Measurements from ENCODE around the gene GRK5. TPM values are rescaled to one million over a fixed set of nuclear protein-coding genes. Genes with fewer than 3 reads are reported as not detected.
A peak's percentile ranks its signal among the peaks of the same experiment; 100 is the strongest.

GRK5 gene
- total RNA-seq, 5 donors from 2014 or later (not counting 1 experiment from before 2014, with no cell fraction given): 21.7 to 36.8 (median 30.6) TPM

DNA sequence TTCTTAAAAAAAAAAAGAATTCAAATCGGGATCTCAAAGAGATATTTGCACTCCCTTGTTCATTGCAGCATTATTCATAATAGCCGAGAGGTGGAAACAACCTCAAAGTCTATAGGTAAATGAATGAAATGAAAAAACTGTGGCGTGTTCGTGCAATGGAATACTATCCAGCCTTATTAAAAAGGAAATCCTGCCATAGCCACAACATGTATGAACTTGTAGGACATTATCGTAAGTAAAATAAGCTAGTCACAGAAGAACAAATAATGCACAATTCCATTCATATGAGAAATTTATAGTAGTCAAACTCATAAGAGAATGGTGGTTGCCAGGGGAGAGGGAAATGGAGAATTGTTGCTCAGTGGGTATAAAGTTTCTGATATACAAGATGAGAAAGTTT is 37.9 kb downstream of the GRK5 start:
- CTCF ChIA-PET: no interaction called here
- H3K4me1 ChIP-seq (ENCODE audit: control insufficient read depth in 1 of 2, extremely low read depth in 1 of 2, insufficient read depth in 2 of 2, low read length in 2 of 2): peaks cover 0 to 2% of the 10 kb centered on the region in 2 experiments
- no peak overlapping the region for H3K4me3 Mint-ChIP-seq
- H3K36me3 ChIP-seq (ENCODE audit: control insufficient read depth in 2 of 2, extremely low read depth in 1 of 2, insufficient read depth in 1 of 2, low read length in 1 of 2): no peaks in the 10 kb centered on the region
- H3K4me3 ChIP-seq (ENCODE audit: control insufficient read depth in 1 of 2, extremely low read depth in 1 of 2, low read length in 1 of 2): no peak overlapping the region
- H3K27me3 Mint-ChIP-seq: no peaks in the 10 kb centered on the region
- ATAC-seq (replicated peaks in 1 of 4) (no peak), DNase-seq (no peak)
- no peaks in the 10 kb centered on the region for H3K9me3 Mint-ChIP-seq
- WGBS (ENCODE audit: insufficient coverage): no CpG with 5 or more reads among the region's 5 CpGs
- no peak overlapping the region for H3K27ac ChIP-seq (ENCODE audit: low read length)
- H3K36me3 Mint-ChIP-seq: peaks cover 3% of the 10 kb centered on the region
- peaks cover 36 to 54% (median 39%) of the 10 kb centered on the region in 3 donors for H3K4me1 Mint-ChIP-seq
- H3K27ac Mint-ChIP-seq: no peak overlapping the region
- H3K27me3 ChIP-seq (replicated peaks in 1 of 2; ENCODE audit: control insufficient read depth in 2 of 2, extremely low read depth in 1 of 2, insufficient read depth in 2 of 2, low read length in 1 of 2): no peaks in the 10 kb centered on the region
- POLR2A ChIA-PET: no interaction called here
- H3K9me3 ChIP-seq: no peaks in the 10 kb centered on the region

DNA sequence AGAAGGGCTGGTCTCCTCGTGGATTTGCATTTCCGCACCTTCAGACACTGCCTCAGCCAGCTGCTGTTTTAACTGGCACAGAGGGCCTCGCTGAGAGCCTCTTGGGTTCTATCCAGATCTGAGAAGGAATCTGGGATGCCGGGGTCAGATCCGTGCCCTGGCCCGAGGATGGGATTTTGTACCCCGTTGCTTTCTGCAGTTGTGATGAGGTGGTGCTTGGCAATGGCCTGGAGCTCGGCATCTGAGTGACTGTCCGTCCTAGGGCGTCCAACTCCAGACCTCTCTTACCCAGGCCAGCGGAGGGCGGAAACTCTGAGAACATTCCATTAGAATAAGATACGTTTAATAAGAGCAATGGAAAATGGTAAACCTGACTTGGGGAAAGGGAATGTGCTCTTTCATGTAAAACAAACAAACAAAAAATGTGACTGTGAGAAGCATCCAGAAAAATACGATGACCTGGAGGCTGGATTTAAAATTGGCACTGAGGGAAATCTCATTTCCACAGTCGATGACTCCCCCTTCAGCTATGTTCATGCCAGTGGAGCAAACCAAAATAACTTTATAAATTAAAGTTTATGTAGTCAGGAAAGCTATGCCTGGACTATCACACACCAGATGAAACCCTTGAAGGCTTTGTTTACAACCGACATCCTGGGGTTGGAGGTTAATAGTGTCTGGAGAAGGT is 39.6 kb downstream of the GRK5 start:
- Histone ChIP-seq H3K9me3 (no peaks in the 10 kb centered on the region), H3K4me1 (ENCODE audit: control insufficient read depth in 1 of 2, extremely low read depth in 1 of 2, insufficient read depth in 2 of 2, low read length in 2 of 2) (peaks cover 0 to 2% of the 10 kb centered on the region in 2 experiments), H3K4me3 (ENCODE audit: control insufficient read depth in 1 of 2, extremely low read depth in 1 of 2, low read length in 1 of 2) (no peak overlapping the region), H3K27ac (ENCODE audit: low read length) (no peak overlapping the region), H3K36me3 (ENCODE audit: control insufficient read depth in 2 of 2, extremely low read depth in 1 of 2, insufficient read depth in 1 of 2, low read length in 1 of 2) (no peaks in the 10 kb centered on the region), H3K27me3 (replicated peaks in 1 of 2; ENCODE audit: control insufficient read depth in 2 of 2, extremely low read depth in 1 of 2, insufficient read depth in 2 of 2, low read length in 1 of 2) (no peaks in the 10 kb centered on the region)
- Mint-ChIP-seq H3K4me3 (no peak overlapping the region), H3K4me1 (peaks cover 25 to 46% (median 40%) of the 10 kb centered on the region in 3 donors), H3K36me3 (peaks cover 10% of the 10 kb centered on the region), H3K27ac (no peak overlapping the region), H3K9me3 (no peaks in the 10 kb centered on the region), H3K27me3 (no peaks in the 10 kb centered on the region)
- DNase-seq: no peak
- ChIA-PET POLR2A (interaction anchor here in 1 of 2 donors (0.6 to 0.7 kb wide), 3 partner anchors 8 to 29 kb away, joined by 3 to 5 read pairs (median 3); no protein-coding TSS in a partner anchor), CTCF (interaction anchor here (0.6 to 0.9 kb wide), 2 partner anchors 40 to 211 kb away, joined by 3 to 10 read pairs; partner anchors contain the start of gene GRK5 (in 1 of the 2))
- ATAC-seq (replicated peaks in 1 of 4): no peak
- 98% methylated on average over 3 of the region's 16 CpGs for WGBS (ENCODE audit: insufficient coverage)

- Mint-ChIP-seq H3K9me3 (no peaks in the 10 kb centered on the region), H3K27me3 (no peaks in the 10 kb centered on the region), H3K27ac (no peak overlapping the region), H3K4me3 (no peak overlapping the region), H3K4me1 (peaks cover 22 to 44% (median 40%) of the 10 kb centered on the region in 3 donors), H3K36me3 (peaks cover 10% of the 10 kb centered on the region)
- Histone ChIP-seq H3K4me1 (ENCODE audit: control insufficient read depth in 1 of 2, extremely low read depth in 1 of 2, insufficient read depth in 2 of 2, low read length in 2 of 2) (no peaks in the 10 kb centered on the region), H3K27me3 (replicated peaks in 1 of 2; ENCODE audit: control insufficient read depth in 2 of 2, extremely low read depth in 1 of 2, insufficient read depth in 2 of 2, low read length in 1 of 2) (no peaks in the 10 kb centered on the region), H3K4me3 (ENCODE audit: control insufficient read depth in 1 of 2, extremely low read depth in 1 of 2, low read length in 1 of 2) (no peak overlapping the region), H3K9me3 (no peaks in the 10 kb centered on the region), H3K27ac (ENCODE audit: low read length) (no peak overlapping the region), H3K36me3 (ENCODE audit: control insufficient read depth in 2 of 2, extremely low read depth in 1 of 2, insufficient read depth in 1 of 2, low read length in 1 of 2) (no peaks in the 10 kb centered on the region)
- ChIA-PET CTCF (interaction anchor here (0.6 to 0.9 kb wide), 3 partner anchors 40 to 210 kb away, joined by 3 to 10 read pairs (median 3); partner anchors contain the start of gene GRK5 (in 1 of the 2)), POLR2A (interaction anchor here in 1 of 2 donors (0.6 to 0.7 kb wide), 3 partner anchors 8 to 29 kb away, joined by 3 to 5 read pairs (median 3); no protein-coding TSS in a partner anchor)
- no peak for DNase-seq
- ATAC-seq (replicated peaks in 1 of 4): no peak
These were observed 40.2 kb downstream of the GRK5 start for GRCh38 chr10:119247550-119247894.

DNA sequence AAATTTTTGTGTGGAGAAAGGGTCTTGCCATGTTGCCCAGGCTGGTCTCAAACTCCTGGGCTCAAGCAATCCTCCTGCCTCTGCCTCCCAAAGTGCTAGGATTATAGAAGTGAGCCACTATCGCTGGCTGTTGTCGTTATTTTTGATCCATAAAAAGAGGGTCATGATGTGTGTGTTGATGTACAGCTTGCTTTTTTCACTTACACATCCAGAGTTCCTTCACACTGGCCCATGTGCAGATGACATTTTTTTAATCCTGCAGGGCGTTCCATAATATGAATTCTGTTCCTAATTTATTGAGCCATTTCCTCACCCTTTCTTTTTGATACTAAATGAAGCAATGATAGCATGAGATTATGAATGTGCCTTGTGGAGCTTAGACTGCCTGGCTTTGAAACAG is 40.8 kb downstream of the GRK5 start:
- no peak for ATAC-seq (replicated peaks in 1 of 4)
- DNase-seq: no peak
- WGBS (ENCODE audit: insufficient coverage): no CpG with 5 or more reads among the region's 3 CpGs
- H3K4me1 Mint-ChIP-seq: peaks cover 23 to 44% (median 44%) of the 10 kb centered on the region in 3 donors
- Histone ChIP-seq H3K27ac (ENCODE audit: low read length) (no peak overlapping the region), H3K4me1 (ENCODE audit: control insufficient read depth in 1 of 2, extremely low read depth in 1 of 2, insufficient read depth in 2 of 2, low read length in 2 of 2) (no peaks in the 10 kb centered on the region), H3K9me3 (no peaks in the 10 kb centered on the region), H3K36me3 (ENCODE audit: control insufficient read depth in 2 of 2, extremely low read depth in 1 of 2, insufficient read depth in 1 of 2, low read length in 1 of 2) (no peaks in the 10 kb centered on the region), H3K27me3 (replicated peaks in 1 of 2; ENCODE audit: control insufficient read depth in 2 of 2, extremely low read depth in 1 of 2, insufficient read depth in 2 of 2, low read length in 1 of 2) (no peaks in the 10 kb centered on the region), H3K4me3 (ENCODE audit: control insufficient read depth in 1 of 2, extremely low read depth in 1 of 2, low read length in 1 of 2) (no peak overlapping the region)
- POLR2A ChIA-PET: no interaction called here
- peaks cover 10% of the 10 kb centered on the region for H3K36me3 Mint-ChIP-seq
- CTCF ChIA-PET: interaction anchor here in 1 of 2 donors (0.6 kb wide), 1 partner anchor 74 kb away, joined by 3 read pairs; no protein-coding TSS in a partner anchor
- H3K27me3 Mint-ChIP-seq: no peaks in the 10 kb centered on the region
- H3K9me3 Mint-ChIP-seq: no peaks in the 10 kb centered on the region
- no peak overlapping the region for H3K4me3 Mint-ChIP-seq
- H3K27ac Mint-ChIP-seq: no peak overlapping the region

GRCh38 chr10:119248681-119249080 is 41.3 kb downstream of the GRK5 start:
- no peak overlapping the region for H3K27ac Mint-ChIP-seq
- CTCF ChIA-PET: no interaction called here

DNA sequence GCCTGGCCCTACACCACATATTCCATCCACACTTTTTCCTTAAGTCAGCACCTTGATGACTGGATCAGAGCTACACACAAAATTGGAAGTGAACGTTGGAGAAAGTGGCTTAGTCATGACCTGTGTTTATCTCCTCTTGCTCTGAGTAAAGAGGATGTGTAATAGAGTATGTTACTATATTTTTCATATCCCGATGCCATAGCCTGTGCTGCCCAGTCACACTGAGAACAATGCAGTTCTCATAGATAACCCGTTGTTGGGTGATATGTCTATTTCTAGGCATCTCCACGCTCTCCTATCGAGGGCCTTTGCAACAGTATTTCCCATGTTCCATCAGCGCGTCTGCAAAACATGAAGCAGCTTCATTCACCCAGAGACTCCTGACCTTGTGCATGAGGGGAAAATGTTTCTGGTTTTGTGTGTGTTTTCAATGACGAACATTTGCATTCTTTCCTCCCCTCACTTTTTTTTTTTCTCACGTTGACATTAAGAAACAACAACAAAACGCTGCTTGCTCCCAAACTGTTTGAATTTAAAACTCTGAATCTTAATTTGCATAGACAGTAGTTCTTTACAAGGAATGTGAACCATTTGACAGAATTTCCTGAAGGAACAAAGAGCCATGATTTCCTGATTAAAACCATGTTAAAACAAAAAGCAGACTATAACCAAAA is 43.4 kb downstream of the GRK5 start:
- Histone ChIP-seq H3K9me3 (no peaks in the 10 kb centered on the region), H3K4me1 (ENCODE audit: control insufficient read depth in 1 of 2, extremely low read depth in 1 of 2, insufficient read depth in 2 of 2, low read length in 2 of 2) (peaks cover 0 to 2% of the 10 kb centered on the region in 2 experiments), H3K4me3 (ENCODE audit: control insufficient read depth in 1 of 2, extremely low read depth in 1 of 2, low read length in 1 of 2) (no peak overlapping the region), H3K27me3 (replicated peaks in 1 of 2; ENCODE audit: control insufficient read depth in 2 of 2, extremely low read depth in 1 of 2, insufficient read depth in 2 of 2, low read length in 1 of 2) (no peaks in the 10 kb centered on the region), H3K36me3 (ENCODE audit: control insufficient read depth in 2 of 2, extremely low read depth in 1 of 2, insufficient read depth in 1 of 2, low read length in 1 of 2) (no peaks in the 10 kb centered on the region), H3K27ac (ENCODE audit: low read length) (no peak overlapping the region)
- WGBS (ENCODE audit: insufficient coverage): 60% methylated on average over 5 of the region's 10 CpGs
- Mint-ChIP-seq H3K4me3 (no peak overlapping the region), H3K36me3 (peaks cover 7% of the 10 kb centered on the region), H3K27ac (peak overlapping the region in 1 of 2 donors; percentile 58), H3K9me3 (no peaks in the 10 kb centered on the region), H3K27me3 (no peaks in the 10 kb centered on the region), H3K4me1 (peaks cover 24 to 44% (median 43%) of the 10 kb centered on the region in 3 donors)
- ChIA-PET POLR2A (interaction anchor here in 1 of 2 donors (0.7 kb wide), 1 partner anchor 244 kb away, joined by 5 read pairs; no protein-coding TSS in a partner anchor), CTCF (no interaction called here)
- DNase-seq (no peak), ATAC-seq (replicated peaks in 1 of 4) (no peak)

More at GRCh38 chr10:119248681-119249080, 41.3 kb downstream of the GRK5 start:
- DNase-seq (no peak), ATAC-seq (replicated peaks in 1 of 4) (no peak)
- WGBS (ENCODE audit: insufficient coverage): 100% methylated on average over 2 of the region's 4 CpGs
- Mint-ChIP-seq H3K27me3 (no peaks in the 10 kb centered on the region), H3K9me3 (no peaks in the 10 kb centered on the region), H3K4me3 (no peak overlapping the region), H3K4me1 (peaks cover 19 to 46% (median 45%) of the 10 kb centered on the region in 3 donors), H3K36me3 (peaks cover 10% of the 10 kb centered on the region)
- H3K36me3 ChIP-seq (ENCODE audit: control insufficient read depth in 2 of 2, extremely low read depth in 1 of 2, insufficient read depth in 1 of 2, low read length in 1 of 2): no peaks in the 10 kb centered on the region
- no peaks in the 10 kb centered on the region for H3K27me3 ChIP-seq (replicated peaks in 1 of 2; ENCODE audit: control insufficient read depth in 2 of 2, extremely low read depth in 1 of 2, insufficient read depth in 2 of 2, low read length in 1 of 2)
- H3K4me1 ChIP-seq (ENCODE audit: control insufficient read depth in 1 of 2, extremely low read depth in 1 of 2, insufficient read depth in 2 of 2, low read length in 2 of 2): peaks cover 0 to 2% of the 10 kb centered on the region in 2 experiments
- no peaks in the 10 kb centered on the region for H3K9me3 ChIP-seq
- H3K4me3 ChIP-seq (ENCODE audit: control insufficient read depth in 1 of 2, extremely low read depth in 1 of 2, low read length in 1 of 2): no peak overlapping the region
- H3K27ac ChIP-seq (ENCODE audit: low read length): no peak overlapping the region
- POLR2A ChIA-PET: no interaction called here
